ENCODE measurements around the gene PCDHB11.
A peak's percentile ranks its signal among the peaks of the same experiment; 100 is the strongest.
"Not testable (repeated sequence)": the region's sequence is repeated elsewhere in the genome, so short reads cannot be mapped to it uniquely, and the experiment has no call there.

Gene PCDHB11

GRCh38 chr5:141186897-141187512 lies 12.4 kb upstream of the PCDHB11 start, which contains the start of gene PCDHB9:
Gene PCDHB9 (plus strand): TSS chr5:141187161. CDS start chr5:141187319, 158 bp downstream.
- peak; percentile 29 for DNase-seq (ENCODE audit: low read depth, low spot score)

DNA sequence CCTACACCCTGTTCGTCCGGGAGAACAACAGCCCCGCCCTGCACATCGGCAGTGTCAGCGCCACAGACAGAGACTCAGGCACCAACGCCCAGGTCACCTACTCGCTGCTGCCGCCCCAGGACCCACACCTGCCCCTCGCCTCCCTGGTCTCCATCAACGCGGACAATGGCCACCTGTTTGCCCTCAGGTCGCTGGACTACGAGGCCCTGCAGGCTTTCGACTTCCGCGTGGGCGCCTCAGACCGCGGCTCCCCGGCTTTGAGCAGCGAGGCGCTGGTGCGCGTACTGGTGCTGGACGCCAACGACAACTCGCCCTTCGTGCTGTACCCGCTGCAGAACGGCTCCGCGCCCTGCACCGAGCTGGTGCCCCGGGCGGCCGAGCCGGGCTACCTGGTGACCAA lies 10.7 kb upstream of the PCDHB11 start:
- DNase-seq (ENCODE audit: low read depth, low spot score), result not testable (repeated sequence)

DNA sequence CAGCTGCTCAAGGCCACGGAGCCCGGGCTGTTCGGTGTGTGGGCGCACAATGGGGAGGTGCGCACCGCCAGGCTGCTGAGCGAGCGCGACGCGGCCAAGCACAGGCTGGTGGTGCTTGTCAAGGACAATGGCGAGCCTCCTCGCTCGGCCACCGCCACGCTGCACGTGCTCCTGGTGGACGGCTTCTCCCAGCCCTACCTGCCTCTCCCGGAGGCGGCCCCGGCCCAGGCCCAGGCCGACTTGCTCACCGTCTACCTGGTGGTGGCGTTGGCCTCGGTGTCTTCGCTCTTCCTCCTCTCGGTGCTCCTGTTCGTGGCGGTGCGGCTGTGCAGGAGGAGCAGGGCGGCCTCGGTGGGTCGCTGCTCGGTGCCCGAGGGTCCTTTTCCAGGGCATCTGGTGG lies 10.3 kb upstream of the PCDHB11 start:
- not testable (repeated sequence) for DNase-seq (ENCODE audit: low read depth, low spot score)

- peak; percentile 72 for DNase-seq (ENCODE audit: low read depth, low spot score)
These were observed 7.2 kb upstream of the PCDHB11 start, which contains the start of gene PCDHB10 for GRCh38 chr5:141192110-141192725. Gene PCDHB10 (plus strand): TSS chr5:141192353. CDS start chr5:141192553, 200 bp downstream.

GRCh38 chr5:141194332-141194731 lies 5.1 kb upstream of the PCDHB11 start:
- not testable (repeated sequence) for DNase-seq (ENCODE audit: low read depth, low spot score)

DNA sequence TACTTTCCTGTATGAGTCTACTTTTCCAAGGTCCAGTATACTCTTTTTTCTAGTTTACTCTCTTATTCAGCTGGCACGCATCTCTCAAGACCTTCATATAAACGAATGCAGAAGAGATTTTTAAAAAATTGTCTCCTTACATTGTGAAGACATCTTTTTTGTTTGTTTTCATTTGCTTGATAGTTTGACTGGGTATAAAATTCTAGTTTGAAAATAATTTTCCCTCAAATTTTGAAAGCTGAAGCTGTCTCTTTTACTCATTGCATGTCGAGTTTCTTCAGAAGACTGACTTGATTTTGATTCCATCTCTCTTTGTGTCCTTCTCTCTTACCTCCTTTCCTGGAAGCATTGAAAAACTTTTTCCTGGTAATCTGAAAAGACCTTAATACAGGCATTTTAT lies 3.1 kb upstream of the PCDHB11 start:
- no peak for DNase-seq (ENCODE audit: low read depth, low spot score)

DNA sequence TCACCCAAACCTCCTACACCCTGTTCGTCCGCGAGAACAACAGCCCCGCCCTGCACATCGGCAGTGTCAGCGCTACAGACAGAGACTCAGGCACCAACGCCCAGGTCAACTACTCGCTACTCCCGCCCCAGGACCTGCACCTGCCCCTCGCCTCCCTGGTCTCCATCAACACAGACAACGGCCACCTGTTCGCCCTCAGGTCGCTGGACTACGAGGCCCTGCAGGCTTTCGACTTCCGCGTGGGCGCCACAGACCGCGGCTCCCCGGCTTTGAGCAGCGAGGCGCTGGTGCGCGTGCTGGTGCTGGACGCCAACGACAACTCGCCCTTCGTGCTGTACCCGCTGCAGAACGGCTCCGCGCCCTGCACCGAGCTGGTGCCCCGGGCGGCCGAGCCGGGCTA lies 1.7 kb downstream of the PCDHB11 start:
- DNase-seq (ENCODE audit: low read depth, low spot score), result not testable (repeated sequence)

- DNase-seq (ENCODE audit: low read depth, low spot score), result not testable (repeated sequence)
These were observed 2.2 kb downstream of the PCDHB11 start for GRCh38 chr5:141201646-141202045.

- DNase-seq (ENCODE audit: low read depth, low spot score), result no peak
These were observed 9.1 kb downstream of the PCDHB11 start, which contains the start of gene PCDHB12 for GRCh38 chr5:141208478-141208877. Gene PCDHB12 (plus strand): TSS chr5:141208719. CDS start chr5:141208908, 189 bp downstream.

- not testable (repeated sequence) for DNase-seq (ENCODE audit: low read depth, low spot score)
These were observed 10.9 kb downstream of the PCDHB11 start for GRCh38 chr5:141210281-141210680.

DNA sequence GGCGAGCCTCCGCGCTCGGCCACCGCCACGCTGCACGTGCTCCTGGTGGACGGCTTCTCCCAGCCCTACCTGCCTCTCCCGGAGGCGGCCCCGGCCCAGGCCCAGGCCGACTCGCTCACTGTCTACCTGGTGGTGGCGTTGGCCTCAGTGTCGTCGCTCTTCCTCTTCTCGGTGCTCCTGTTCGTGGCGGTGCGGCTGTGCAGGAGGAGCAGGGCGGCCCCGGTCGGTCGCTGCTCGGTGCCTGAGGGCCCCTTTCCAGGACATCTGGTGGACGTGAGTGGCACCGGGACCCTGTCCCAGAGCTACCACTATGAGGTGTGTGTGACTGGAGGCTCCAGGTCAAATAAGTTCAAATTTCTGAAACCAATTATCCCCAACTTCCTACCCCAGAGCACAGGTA lies 11.4 kb downstream of the PCDHB11 start:
- DNase-seq (ENCODE audit: low read depth, low spot score), result not testable (repeated sequence)

DNA sequence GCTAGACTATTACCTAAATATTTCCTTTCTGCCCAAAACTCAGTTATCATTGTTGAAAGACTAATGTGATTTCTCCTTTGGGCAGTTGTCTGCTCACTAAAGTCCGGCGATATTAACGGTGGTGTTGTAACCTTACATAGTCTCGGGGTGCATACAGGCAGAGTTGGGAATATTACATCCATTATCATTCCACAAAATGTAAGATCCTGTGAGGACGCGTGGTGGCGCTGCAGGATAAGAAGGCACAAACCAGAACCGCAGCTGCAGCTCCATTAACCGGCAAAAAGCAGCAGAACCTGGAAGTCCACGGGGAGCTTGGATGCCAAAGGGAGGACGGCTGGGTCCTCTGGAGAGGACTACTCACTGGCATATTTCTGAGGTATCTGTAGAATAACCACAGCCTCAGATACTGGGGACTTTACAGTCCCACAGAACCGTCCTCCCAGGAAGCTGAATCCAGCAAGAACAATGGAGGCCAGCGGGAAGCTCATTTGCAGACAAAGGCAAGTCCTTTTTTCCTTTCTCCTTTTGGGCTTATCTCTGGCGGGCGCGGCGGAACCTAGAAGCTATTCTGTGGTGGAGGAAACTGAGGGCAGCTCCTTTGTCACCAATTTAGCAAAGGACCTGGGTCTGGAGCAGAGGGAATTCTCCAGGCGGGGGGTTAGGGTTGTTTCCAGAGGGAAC lies 14.4 kb downstream of the PCDHB11 start, which contains the start of gene PCDHB13:
PCDHB13 (plus strand) TSS at position 264 of the 684 bp plus-strand sequence; CDS start at position 469, 205 bp downstream.
- DNase-seq (ENCODE audit: low read depth, low spot score), result peak; percentile 62

DNA sequence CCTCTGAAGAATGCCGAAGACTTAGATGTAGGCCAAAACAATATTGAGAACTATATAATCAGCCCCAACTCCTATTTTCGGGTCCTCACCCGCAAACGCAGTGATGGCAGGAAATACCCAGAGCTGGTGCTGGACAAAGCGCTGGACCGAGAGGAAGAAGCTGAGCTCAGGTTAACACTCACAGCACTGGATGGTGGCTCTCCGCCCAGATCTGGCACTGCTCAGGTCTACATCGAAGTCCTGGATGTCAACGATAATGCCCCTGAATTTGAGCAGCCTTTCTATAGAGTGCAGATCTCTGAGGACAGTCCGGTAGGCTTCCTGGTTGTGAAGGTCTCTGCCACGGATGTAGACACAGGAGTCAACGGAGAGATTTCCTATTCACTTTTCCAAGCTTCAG lies 15.2 kb downstream of the PCDHB11 start:
- not testable (repeated sequence) for DNase-seq (ENCODE audit: low read depth, low spot score)

DNA sequence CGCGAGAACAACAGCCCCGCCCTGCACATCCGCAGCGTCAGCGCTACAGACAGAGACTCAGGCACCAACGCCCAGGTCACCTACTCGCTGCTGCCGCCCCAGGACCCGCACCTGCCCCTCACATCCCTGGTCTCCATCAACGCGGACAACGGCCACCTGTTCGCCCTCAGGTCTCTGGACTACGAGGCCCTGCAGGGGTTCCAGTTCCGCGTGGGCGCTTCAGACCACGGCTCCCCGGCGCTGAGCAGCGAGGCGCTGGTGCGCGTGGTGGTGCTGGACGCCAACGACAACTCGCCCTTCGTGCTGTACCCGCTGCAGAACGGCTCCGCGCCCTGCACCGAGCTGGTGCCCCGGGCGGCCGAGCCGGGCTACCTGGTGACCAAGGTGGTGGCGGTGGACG lies 16.1 kb downstream of the PCDHB11 start:
- DNase-seq (ENCODE audit: low read depth, low spot score), result not testable (repeated sequence)

GRCh38 chr5:141216035-141216434 lies 16.6 kb downstream of the PCDHB11 start:
- not testable (repeated sequence) for DNase-seq (ENCODE audit: low read depth, low spot score)

DNA sequence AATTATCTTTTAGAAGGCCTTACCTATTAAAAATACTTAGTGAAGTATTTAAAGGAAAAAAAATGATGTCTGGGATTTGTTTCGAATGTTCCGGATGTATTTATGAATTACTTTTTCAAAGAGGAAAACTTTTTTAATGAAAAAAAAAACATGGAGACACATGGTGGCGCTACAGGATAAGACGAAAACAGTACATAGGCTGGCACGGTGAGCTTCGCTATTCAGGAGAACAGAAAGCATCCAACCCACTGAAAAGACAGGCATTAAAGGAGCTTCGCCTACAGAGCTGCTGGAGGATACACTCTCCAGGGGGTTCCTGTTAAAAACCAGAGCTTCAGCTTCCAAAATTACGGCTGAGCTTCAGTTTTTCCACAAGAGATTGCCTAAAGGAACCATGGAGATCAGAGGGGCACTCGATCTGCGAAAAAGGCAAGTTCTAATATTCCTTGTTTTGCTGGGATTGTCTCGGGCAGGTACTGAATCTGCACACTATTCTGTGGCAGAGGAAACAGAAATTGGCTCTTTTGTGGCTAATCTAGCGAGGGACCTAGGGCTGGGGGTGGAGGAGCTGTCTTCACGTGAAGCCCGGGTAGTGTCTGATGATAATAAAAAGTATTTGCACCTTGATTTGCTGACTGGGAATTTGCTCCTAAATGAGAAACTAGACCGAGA lies 23.8 kb downstream of the PCDHB11 start, which contains the start of gene PCDHB14:
PCDHB14 (plus strand) TSS at position 232 of the 672 bp plus-strand sequence; CDS start at position 395, 163 bp downstream.
- DNase-seq (ENCODE audit: low read depth, low spot score), result peak; percentile 46

DNA sequence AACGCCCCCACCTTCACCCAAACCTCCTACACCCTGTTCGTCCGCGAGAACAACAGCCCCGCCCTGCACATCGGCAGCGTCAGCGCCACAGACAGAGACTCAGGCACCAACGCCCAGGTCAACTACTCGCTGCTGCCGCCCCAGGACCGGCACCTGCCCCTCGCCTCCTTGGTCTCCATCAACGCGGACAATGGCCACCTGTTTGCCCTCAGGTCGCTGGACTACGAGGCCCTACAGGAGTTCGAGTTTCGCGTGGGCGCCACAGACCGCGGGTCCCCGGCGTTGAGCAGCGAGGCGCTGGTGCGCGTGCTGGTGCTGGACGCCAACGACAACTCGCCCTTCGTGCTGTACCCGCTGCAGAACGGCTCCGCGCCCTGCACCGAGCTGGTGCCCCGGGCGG lies 25.4 kb downstream of the PCDHB11 start:
- not testable (repeated sequence) for DNase-seq (ENCODE audit: low read depth, low spot score)

GRCh38 chr5:141225421-141225820 lies 26.0 kb downstream of the PCDHB11 start:
- not testable (repeated sequence) for DNase-seq (ENCODE audit: low read depth, low spot score)

GRCh38 chr5:141234109-141234667 lies 34.8 kb downstream of the PCDHB11 start:
- no peak for DNase-seq (ENCODE audit: low read depth, low spot score)

GRCh38 chr5:141235922-141236321 lies 36.5 kb downstream of the PCDHB11 start:
- not testable (repeated sequence) for DNase-seq (ENCODE audit: low read depth, low spot score)

Data from ELF-1 (cell line).